OCI-M2 (cell line): ENCODE measurements around the gene ACER1.
"Not testable (repeated sequence)": the region's sequence is repeated elsewhere in the genome, so short reads cannot be mapped to it uniquely, and the experiment has no call there.

Experiments
- DNase-seq: peaks from one replicate; lab custom pipeline; 2025; ENCODE audit not compliant: unreplicated experiment; lab: John Stamatoyannopoulos, UW

ACER1 gene

GRCh38 chr19:6358003-6358402 is 24.6 kb upstream of the ACER1 start:
- no peak for DNase-seq

GRCh38 chr19:6357174-6357573 is 23.8 kb upstream of the ACER1 start:
- DNase-seq: no peak

GRCh38 chr19:6355321-6356040 is 22.1 kb upstream of the ACER1 start:
- not testable (repeated sequence) for DNase-seq

GRCh38 chr19:6354098-6354674 is 20.8 kb upstream of the ACER1 start:
- DNase-seq: no peak

- no peak for DNase-seq
Observed at GRCh38 chr19:6352381-6353165, 19.2 kb upstream of the ACER1 start.

- no peak for DNase-seq
Observed at GRCh38 chr19:6350688-6351087, 17.3 kb upstream of the ACER1 start.

GRCh38 chr19:6349271-6349670 is 15.9 kb upstream of the ACER1 start:
- DNase-seq: not testable (repeated sequence)

GRCh38 chr19:6343462-6343861 is 10.1 kb upstream of the ACER1 start:
- DNase-seq: no peak

- no peak for DNase-seq
Observed at GRCh38 chr19:6340493-6341201, 7.2 kb upstream of the ACER1 start.

- DNase-seq: no peak
Observed at GRCh38 chr19:6334490-6335285, 1.3 kb upstream of the ACER1 start.

GRCh38 chr19:6326815-6327214 is 6.6 kb downstream of the ACER1 start:
- DNase-seq: no peak

GRCh38 chr19:6325614-6326013 is 7.8 kb downstream of the ACER1 start:
- DNase-seq: no peak

- DNase-seq: no peak
Observed at GRCh38 chr19:6324757-6325156, 8.7 kb downstream of the ACER1 start.

GRCh38 chr19:6322284-6322683 is 11.1 kb downstream of the ACER1 start:
- DNase-seq: no peak

- no peak for DNase-seq
Observed at GRCh38 chr19:6319376-6319775, 14.0 kb downstream of the ACER1 start.

- no peak for DNase-seq
Observed at GRCh38 chr19:6318772-6319171, 14.6 kb downstream of the ACER1 start.

GRCh38 chr19:6315646-6316045 is 17.8 kb downstream of the ACER1 start:
- DNase-seq: not testable (repeated sequence)

GRCh38 chr19:6313398-6313969 is 19.9 kb downstream of the ACER1 start:
- DNase-seq: no peak

- no peak for DNase-seq
Observed at GRCh38 chr19:6312018-6312417, 21.4 kb downstream of the ACER1 start.

- DNase-seq: no peak
Observed at GRCh38 chr19:6298413-6298812, 35.0 kb downstream of the ACER1 start.
